GM18867 (cell line): Measurements from ENCODE around the gene CALU.

ENCODE experiments used
- ATAC-seq: cut with Tn5 transposase; IDR thresholded peaks from one replicate; pipeline ENCODE4 v1.9.1; 2021; ENCODE audit warnings: mild to moderate bottlenecking, moderate library complexity; ENCODE audit not compliant: unreplicated experiment

Gene CALU

GRCh38 chr7:128809363-128809762 lies 70.2 kb downstream of the CALU start:
- ATAC-seq, result no peak

GRCh38 chr7:128810473-128810872 lies 71.3 kb downstream of the CALU start:
- ATAC-seq, result no peak

GRCh38 chr7:128810997-128811396 lies 71.8 kb downstream of the CALU start:
- ATAC-seq, result no peak

- no peak for ATAC-seq
Observed at GRCh38 chr7:128811631-128812430, 72.7 kb downstream of the CALU start.

- ATAC-seq, result no peak
Observed at GRCh38 chr7:128812514-128813168, 73.5 kb downstream of the CALU start.

- ATAC-seq, result no peak
Observed at GRCh38 chr7:128814499-128814898, 75.3 kb downstream of the CALU start.

- no peak for ATAC-seq
Observed at GRCh38 chr7:128815289-128815942, 76.3 kb downstream of the CALU start.

- no peak for ATAC-seq
Observed at GRCh38 chr7:128818694-128819093, 79.5 kb downstream of the CALU start.
